HEK293 (cell line): ENCODE measurements around the gene SLAMF9.

Experiments
- CTCF ChIA-PET: fragments of 350-600 bp; formaldehyde crosslinking; extraction: SDS; loops from one replicate; lab custom pipeline; 2021; ENCODE audit warnings: antibody characterized with exemption; lab: Yijun Ruan, JAX
- POLR2A ChIA-PET: fragments of 300-600 bp; formaldehyde crosslinking; extraction: SDS; loops from one replicate; lab custom pipeline; 2020; ENCODE audit warnings: antibody characterized with exemption, inconsistent platforms; lab: Yijun Ruan, JAX
- H3K27ac ChIP-seq: fragments of 200-500 bp; sonication (Bioruptor generic); 2 replicates; pipeline ENCODE4 v1.5.1; 2014; ENCODE audit warnings: low read depth, low read length, control low read depth, inconsistent platforms; ENCODE audit errors: extremely low read depth
- H3K36me3 ChIP-seq, 2 experiments: fragments of 200-500 bp in 1 of 2; sonication (Bioruptor generic) in 1 of 2; 1 replicate in 1 of 2; 2 replicates in 1 of 2; pipeline ENCODE4 v1.5.1; 2014 to 2017; ENCODE audit warnings: inconsistent platforms in 2 of 2, low read length in 2 of 2; ENCODE audit not compliant: control insufficient read depth in 2 of 2, insufficient read depth in 1 of 2
- H3K4me1 ChIP-seq: fragments of 200-500 bp; sonication (Bioruptor generic); 2 replicates; pipeline ENCODE4 v1.5.1; 2014; ENCODE audit warnings: mild to moderate bottlenecking, low read length, inconsistent platforms; ENCODE audit not compliant: control insufficient read depth, insufficient read depth
- H3K4me3 ChIP-seq: 2 replicates; pipeline ENCODE4 v1.5.1; 2011; ENCODE audit warnings: low read depth, mild to moderate bottlenecking, control low read depth, low read length, moderate library complexity
- H3K9me3 ChIP-seq: fragments of 200-500 bp; sonication (Bioruptor generic); 2 replicates; pipeline ENCODE4 v1.5.1; 2014; ENCODE audit warnings: low read depth, low read length, inconsistent platforms; ENCODE audit not compliant: control insufficient read depth, insufficient read depth
- GLIS2 ChIP-seq: fragments of 450-650 bp; formaldehyde crosslinking; IDR thresholded peaks from 2 replicates; pipeline ENCODE4 v1.5.1; 2016; ENCODE audit warnings: missing biosample characterization, missing genetic modification characterization
- KLF17 ChIP-seq: fragments of 450-650 bp; formaldehyde crosslinking; IDR thresholded peaks from 2 replicates; pipeline ENCODE4 v1.5.1; 2016; ENCODE audit warnings: missing biosample characterization, missing genetic modification characterization
- OSR2 ChIP-seq: fragments of 450-650 bp; formaldehyde crosslinking; IDR thresholded peaks from 2 replicates; pipeline ENCODE4 v1.5.1; 2016; ENCODE audit warnings: missing biosample characterization, missing genetic modification characterization
- PBX3 ChIP-seq: sonication (generic); formaldehyde crosslinking; IDR thresholded peaks from 2 replicates; pipeline ENCODE4 v1.8.1; 2022; ENCODE audit warnings: mild to moderate bottlenecking, moderate library complexity, missing genetic modification reagents
- SP2 ChIP-seq: fragments of 450-650 bp; formaldehyde crosslinking; IDR thresholded peaks from 2 replicates; pipeline ENCODE4 v1.5.1; 2016; ENCODE audit warnings: missing biosample characterization, missing genetic modification characterization
- YY2 ChIP-seq: fragments of 450-650 bp; formaldehyde crosslinking; IDR thresholded peaks from 2 replicates; pipeline ENCODE4 v1.5.1; 2016; ENCODE audit warnings: missing biosample characterization, missing genetic modification characterization
- ZFHX2 ChIP-seq: fragments of 450-650 bp; formaldehyde crosslinking; conservative IDR thresholded peaks from 2 replicates; pipeline ENCODE4 v1.5.1; 2016; ENCODE audit warnings: missing biosample characterization, missing genetic modification characterization
- ZIC2 ChIP-seq: fragments of 450-650 bp; formaldehyde crosslinking; IDR thresholded peaks from 2 replicates; pipeline ENCODE4 v1.5.1; 2016; ENCODE audit warnings: missing biosample characterization, missing genetic modification characterization
- ZNF132 ChIP-seq: fragments of 450-650 bp; formaldehyde crosslinking; IDR thresholded peaks from 2 replicates; pipeline ENCODE4 v1.5.1; 2017; ENCODE audit warnings: missing biosample characterization, missing genetic modification characterization, borderline replicate concordance
- ZNF211 ChIP-seq: fragments of 450-650 bp; formaldehyde crosslinking; IDR thresholded peaks from 2 replicates; pipeline ENCODE4 v1.5.1; 2016; ENCODE audit warnings: low read depth, missing biosample characterization, missing genetic modification characterization
- ZNF214 ChIP-seq: fragments of 450-650 bp; formaldehyde crosslinking; IDR thresholded peaks from 2 replicates; pipeline ENCODE4 v1.5.1; 2017; ENCODE audit warnings: missing biosample characterization, mild to moderate bottlenecking, missing genetic modification characterization, borderline replicate concordance
- ZNF26 ChIP-seq: fragments of 450-650 bp; formaldehyde crosslinking; IDR thresholded peaks from 2 replicates; pipeline ENCODE4 v1.5.1; 2016; ENCODE audit warnings: missing biosample characterization, missing genetic modification characterization
- ZNF580 ChIP-seq: fragments of 450-650 bp; formaldehyde crosslinking; IDR thresholded peaks from 2 replicates; pipeline ENCODE4 v1.5.1; 2016; ENCODE audit warnings: missing biosample characterization, missing genetic modification characterization
- ZNF600 ChIP-seq: fragments of 450-650 bp; formaldehyde crosslinking; IDR thresholded peaks from 2 replicates; pipeline ENCODE4 v1.5.1; 2016; ENCODE audit warnings: missing biosample characterization, missing genetic modification characterization
- ZNF704 ChIP-seq: fragments of 450-650 bp; formaldehyde crosslinking; IDR thresholded peaks from 2 replicates; pipeline ENCODE4 v1.5.1; 2016; ENCODE audit warnings: missing biosample characterization, missing genetic modification characterization
- ZNF707 ChIP-seq: fragments of 450-650 bp; formaldehyde crosslinking; IDR thresholded peaks from 2 replicates; pipeline ENCODE4 v1.5.1; 2016; ENCODE audit warnings: missing biosample characterization, missing genetic modification characterization
- ZSCAN23 ChIP-seq: fragments of 450-650 bp; formaldehyde crosslinking; IDR thresholded peaks from 2 replicates; pipeline ENCODE4 v1.5.1; 2016; ENCODE audit warnings: missing biosample characterization, missing genetic modification characterization

The SLAMF9 gene

GRCh38 chr1:159957824-159958268, 3.8 kb upstream of the SLAMF9 start:
- no peaks in the 10 kb centered on the region for H3K4me1 ChIP-seq
- POLR2A ChIA-PET = interaction anchor here (1.4 kb wide), 1 partner anchor 12 kb away, joined by 3 read pairs; the partner anchor contains the start of gene IGSF9
- no peak for TF ChIP-seq KLF17
- TF ChIP-seq ZNF214 (tag by site-specific recombination) = no peak
- TF ChIP-seq SP2 (tag by site-specific recombination) = no peak
- TF ChIP-seq ZIC2 (tag by site-specific recombination) = peak; percentile 99
- no peak for TF ChIP-seq ZNF707 (tag by site-specific recombination)
- no peaks in the 10 kb centered on the region for H3K36me3 ChIP-seq
- H3K27ac ChIP-seq = no peak overlapping the region
- CTCF ChIA-PET = interaction anchor here (0.6 to 4.8 kb wide), 5 partner anchors 11 to 295 kb away, joined by 3 to 37 read pairs (median 4); no protein-coding TSS in a partner anchor
- H3K4me3 ChIP-seq = no peak overlapping the region
- no peaks in the 10 kb centered on the region for H3K9me3 ChIP-seq

- H3K27ac ChIP-seq = no peak overlapping the region
- POLR2A ChIA-PET = no interaction called here
- CTCF ChIA-PET = interaction anchor here (0.7 to 4.8 kb wide), 5 partner anchors 10 to 156 kb away, joined by 3 to 37 read pairs (median 4); partner anchors contain the start of gene IGSF9
These were observed 1.4 kb upstream of the SLAMF9 start for GRCh38 chr1:159955456-159955855.

More at GRCh38 chr1:159955456-159955855, 1.4 kb upstream of the SLAMF9 start:
- H3K4me1 ChIP-seq = no peaks in the 10 kb centered on the region
- no peak for TF ChIP-seq ZNF600
- no peak for TF ChIP-seq ZFHX2
- no peak for TF ChIP-seq PBX3 (CRISPR knock-in tag)
- TF ChIP-seq ZNF132 (tag by site-specific recombination) = no peak
- no peak for TF ChIP-seq GLIS2 (tag by site-specific recombination)
- no peak for TF ChIP-seq ZSCAN23 (tag by site-specific recombination)
- TF ChIP-seq ZNF580 (tag by site-specific recombination) = no peak
- TF ChIP-seq OSR2 (tag by site-specific recombination) = no peak
- TF ChIP-seq ZNF26 = no peak
- no peak for TF ChIP-seq YY2
- no peak for TF ChIP-seq ZNF211 (tag by site-specific recombination)
- no peak for TF ChIP-seq ZNF704 (tag by site-specific recombination)
- TF ChIP-seq, all 188 proteins: peak for 0
- Histone ChIP-seq H3K4me3 (no peak overlapping the region), H3K36me3 (no peaks in the 10 kb centered on the region), H3K9me3 (no peaks in the 10 kb centered on the region)
